HCT116 (cell line): ENCODE data around the gene SEBOX. TPM values are rescaled to one million over a fixed set of nuclear protein-coding genes. Genes with fewer than 3 reads are reported as not detected.

Experiments
- ATAC-seq: fragments of 200-7000 bp; cut with Tn5 transposase; 2 replicates; pipeline ENCODE4 v1.9.1; 2020; ENCODE audit warnings: mild to moderate bottlenecking, moderate library complexity
- BruUV-seq: library from RNA; stranded (reverse); fragments of 400-500 nt; replicated peaks from 2 replicates; lab custom pipeline; 2021; lab: Mats Ljungman, UMichigan
- CTCF ChIA-PET: fragments of 300-600 bp; sonication (Branson Sonifier 250); formaldehyde crosslinking; loops from one replicate; lab custom pipeline; 2021; ENCODE audit warnings: antibody characterized with exemption; lab: Charles Lee
- POLR2A ChIA-PET: fragments of 300-600, 350-600 bp; sonication (Branson Sonifier 250); formaldehyde crosslinking; loops from one replicate; lab custom pipeline; 2021; ENCODE audit warnings: antibody characterized with exemption; lab: Charles Lee
- RAD21 ChIA-PET, 2 experiments: fragments of 300-600 bp; sonication (Branson Sonifier 250); formaldehyde crosslinking; loops; one replicate each; lab custom pipeline; 2023; ENCODE audit warnings: low total read pairs in 2 of 2; ENCODE audit not compliant: uncharacterized antibody in 2 of 2, unreplicated experiment in 2 of 2, low non-redundant PET in 1 of 2; lab: Charles Lee
- DNase-seq: peaks from one replicate; pipeline ENCODE4 v3.0.0-alpha.2; 2010; ENCODE audit warnings: low read depth, low spot score
- H2AFZ ChIP-seq: fragments of 200-600 bp; shearing (Covaris generic), sonication (generic); 2 replicates; pipeline ENCODE4 v1.6.1; 2017; ENCODE audit warnings: low read depth, mixed run types, mixed read lengths, antibody characterized with exemption, low read length; ENCODE audit not compliant: poor library complexity, severe bottlenecking
- H3K27ac ChIP-seq: 2 replicates; pipeline ENCODE4 v1.5.1; 2012; ENCODE audit warnings: low read depth, low read length
- H3K27me3 ChIP-seq: fragments of 200-600 bp; sonication (generic); 2 replicates; pipeline ENCODE4 v1.6.1; 2016; ENCODE audit warnings: mixed run types, low read length, mixed read lengths; ENCODE audit not compliant: insufficient read depth
- H3K36me3 ChIP-seq, 2 experiments: fragments of 200-500 bp in 1 of 2; fragments of 200-600 bp in 1 of 2; sonication (Bioruptor generic) in 1 of 2; sonication (generic) in 1 of 2; 2 replicates each; pipeline versions ENCODE4 v1.5.1 to v1.6.1; 2014 to 2016; ENCODE audit warnings: low read length in 2 of 2, inconsistent platforms in 1 of 2, mixed read lengths in 1 of 2, mixed run types in 1 of 2; ENCODE audit not compliant: insufficient read depth in 2 of 2, control insufficient read depth in 1 of 2
- H3K4me1 ChIP-seq, 2 experiments: fragments of 200-600 bp in 1 of 2; sonication (generic) in 1 of 2; 2 replicates each; pipeline versions ENCODE4 v1.5.1 to v1.6.1; 2012 to 2017; ENCODE audit warnings: low read length in 2 of 2, inconsistent platforms in 1 of 2, mild to moderate bottlenecking in 1 of 2, mixed read lengths in 1 of 2, mixed run types in 1 of 2, moderate library complexity in 1 of 2; ENCODE audit not compliant: insufficient read depth in 2 of 2, control insufficient read depth in 1 of 2
- H3K4me2 ChIP-seq: fragments of 200-600 bp; sonication (generic); 2 replicates; pipeline ENCODE4 v1.6.1; 2017; ENCODE audit warnings: mixed run types, low read length, mixed read lengths
- H3K4me3 ChIP-seq, 2 experiments: fragments of 200-600 bp in 1 of 2; sonication (generic) in 1 of 2; replicated peaks in 1 of 2; 2 replicates each; pipeline ENCODE4 v1.5.1; 2011 to 2016; ENCODE audit warnings: low read length in 2 of 2, control low read depth in 1 of 2, low read depth in 1 of 2, mild to moderate bottlenecking in 1 of 2, mixed read lengths in 1 of 2, mixed run types in 1 of 2
- H3K79me2 ChIP-seq: fragments of 200-600 bp; sonication (generic); 2 replicates; pipeline ENCODE4 v1.6.1; 2017; ENCODE audit warnings: mild to moderate bottlenecking, mixed run types, low read length, moderate library complexity, mixed read lengths; ENCODE audit not compliant: insufficient read depth
- H3K9ac ChIP-seq: fragments of 200-600 bp; sonication (generic); 2 replicates; pipeline ENCODE4 v1.6.1; 2016; ENCODE audit warnings: low read length, mixed read lengths
- H3K9me2 ChIP-seq: fragments of 200-600 bp; sonication (generic), shearing (Covaris generic); 2 replicates; pipeline ENCODE4 v1.6.1; 2017; ENCODE audit warnings: mixed run types, mild to moderate bottlenecking, moderate library complexity; ENCODE audit not compliant: insufficient read depth
- H3K9me3 ChIP-seq, 2 experiments: fragments of 200-500 bp in 1 of 2; fragments of 200-600 bp in 1 of 2; sonication (Bioruptor generic) in 1 of 2; sonication (generic) in 1 of 2; 2 replicates each; pipeline ENCODE4 v1.6.1; 2014 to 2017; ENCODE audit warnings: low read length in 2 of 2, mixed read lengths in 2 of 2, inconsistent platforms in 1 of 2, low read depth in 1 of 2, mild to moderate bottlenecking in 1 of 2, mixed run types in 1 of 2, moderate library complexity in 1 of 2; ENCODE audit not compliant: control insufficient read depth in 1 of 2, insufficient read depth in 1 of 2
- H4K20me1 ChIP-seq: fragments of 200-600 bp; sonication (generic), shearing (Covaris generic); 2 replicates; pipeline ENCODE4 v1.6.1; 2017; ENCODE audit warnings: mixed run types, mild to moderate bottlenecking, moderate library complexity; ENCODE audit not compliant: insufficient read depth
- CBX3 ChIP-seq: IDR thresholded peaks from 2 replicates; pipeline ENCODE4 v1.6.1; 2012; ENCODE audit warnings: low read depth
- CEBPB ChIP-seq: IDR thresholded peaks from 2 replicates; pipeline ENCODE4 v1.6.1; 2012; ENCODE audit warnings: low read depth
- EGR1 ChIP-seq: IDR thresholded peaks from 2 replicates; pipeline ENCODE4 v1.6.1; 2012; ENCODE audit warnings: low read depth
- EZH2 ChIP-seq: fragments of 200-600 bp; sonication (generic); IDR thresholded peaks from 2 replicates; pipeline ENCODE4 v1.6.1; 2017; ENCODE audit warnings: antibody characterized with exemption, mixed run types
- JUND ChIP-seq: IDR thresholded peaks from 2 replicates; pipeline ENCODE4 v1.6.1; 2012
- POLR2A ChIP-seq: IDR thresholded peaks from 2 replicates; pipeline ENCODE4 v1.7.0; 2011; ENCODE audit warnings: borderline replicate concordance; ENCODE audit not compliant: insufficient read depth, insufficient read length; ENCODE audit errors: extremely low read depth
- RAD21 ChIP-seq: IDR thresholded peaks from 2 replicates; pipeline ENCODE4 v1.6.1; 2012; ENCODE audit warnings: low read depth, mild to moderate bottlenecking
- SP1 ChIP-seq: IDR thresholded peaks from 2 replicates; pipeline ENCODE4 v1.6.1; 2012; ENCODE audit warnings: low read depth
- SRF ChIP-seq: IDR thresholded peaks from 2 replicates; pipeline ENCODE4 v1.6.1; 2012; ENCODE audit warnings: low read depth
- TCF7L2 ChIP-seq: IDR thresholded peaks from 2 replicates; pipeline ENCODE4 v1.7.0; 2011; ENCODE audit warnings: borderline replicate concordance, inconsistent platforms; ENCODE audit not compliant: insufficient read depth, insufficient read length; ENCODE audit errors: extremely low read depth
- ZFX ChIP-seq: fragments of 450-650 bp; IDR thresholded peaks from 2 replicates; pipeline ENCODE4 v1.6.1; 2017
- intact Hi-C: fragments of 100-400 bp; cut with micrococcal nuclease; formaldehyde crosslinking; loops from 2 replicates; pipeline ENCODE4 v1.10.0; 2022
- total RNA-seq: library from RNA; stranded (reverse); gene quantifications from one replicate; pipeline ENCODE4 v1.2.1, GENCODE V29; 2021; ENCODE audit not compliant: unreplicated experiment
- TF ChIP-seq, protein P1 (sequence below), 3 experiments: fragments of 200-600 bp in 1 of 3; sonication (generic) in 1 of 3; IDR thresholded peaks in 2 of 3; conservative IDR thresholded peaks in 1 of 3; 2 replicates each; pipeline ENCODE4 v1.5.1; 2012 to 2017; ENCODE audit warnings: low read depth in 2 of 3, low read length in 2 of 3, antibody characterized with exemption in 1 of 3, borderline replicate concordance in 1 of 3, control low read depth in 1 of 3, mild to moderate bottlenecking in 1 of 3, mixed read lengths in 1 of 3, mixed run types in 1 of 3, moderate library complexity in 1 of 3; ENCODE audit not compliant: insufficient read depth in 1 of 3
- TF ChIP-seq, protein P2 (sequence below): IDR thresholded peaks from 2 replicates; pipeline ENCODE4 v1.6.1; 2012

The SEBOX gene
- total RNA-seq, 1 experiment from 2014 or later, result not detected

DNA sequence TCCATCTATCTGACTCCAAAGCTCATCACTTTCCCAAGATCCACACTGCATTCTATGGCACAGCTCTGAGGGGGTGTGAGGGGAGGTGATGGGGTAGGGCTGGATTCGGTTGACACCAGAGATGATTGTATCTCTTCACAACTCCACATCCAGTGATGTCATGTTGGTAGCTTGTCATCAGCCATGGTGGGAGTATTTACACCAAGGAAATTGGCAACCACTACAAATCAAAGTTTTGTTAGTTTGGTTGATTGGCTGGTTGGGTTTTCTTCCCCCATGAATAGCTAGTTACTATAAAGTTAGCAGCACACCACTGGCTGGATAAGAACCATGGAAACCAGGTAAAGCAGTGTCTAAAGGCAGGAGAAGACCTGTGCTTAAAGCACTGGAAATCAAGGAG lies 26.0 kb upstream of the SEBOX start:
- RAD21 ChIA-PET, result no interaction called here
- no peaks in the 10 kb centered on the region for H3K9me3 ChIP-seq
- POLR2A ChIA-PET, result no interaction called here
- H2AFZ ChIP-seq, result no peak overlapping the region
- H3K36me3 ChIP-seq, result no peaks in the 10 kb centered on the region
- no peak for DNase-seq
- no peaks in the 10 kb centered on the region for H4K20me1 ChIP-seq
- H3K27me3 ChIP-seq, result no peaks in the 10 kb centered on the region
- H3K4me2 ChIP-seq, result no peak overlapping the region
- H3K9ac ChIP-seq, result no peak overlapping the region
- no peak for ATAC-seq
- no peak overlapping the region for H3K4me3 ChIP-seq
- H3K27ac ChIP-seq, result no peak overlapping the region
- TF ChIP-seq CBX3 (no peak), JUND (no peak), SP1 (no peak), POLR2A (no peak), SRF (no peak), CEBPB (no peak), RAD21 (no peak), TCF7L2 (no peak), EZH2 (no peak), EGR1 (no peak), ZFX (no peak)
- TF ChIP-seq, protein P1, sequence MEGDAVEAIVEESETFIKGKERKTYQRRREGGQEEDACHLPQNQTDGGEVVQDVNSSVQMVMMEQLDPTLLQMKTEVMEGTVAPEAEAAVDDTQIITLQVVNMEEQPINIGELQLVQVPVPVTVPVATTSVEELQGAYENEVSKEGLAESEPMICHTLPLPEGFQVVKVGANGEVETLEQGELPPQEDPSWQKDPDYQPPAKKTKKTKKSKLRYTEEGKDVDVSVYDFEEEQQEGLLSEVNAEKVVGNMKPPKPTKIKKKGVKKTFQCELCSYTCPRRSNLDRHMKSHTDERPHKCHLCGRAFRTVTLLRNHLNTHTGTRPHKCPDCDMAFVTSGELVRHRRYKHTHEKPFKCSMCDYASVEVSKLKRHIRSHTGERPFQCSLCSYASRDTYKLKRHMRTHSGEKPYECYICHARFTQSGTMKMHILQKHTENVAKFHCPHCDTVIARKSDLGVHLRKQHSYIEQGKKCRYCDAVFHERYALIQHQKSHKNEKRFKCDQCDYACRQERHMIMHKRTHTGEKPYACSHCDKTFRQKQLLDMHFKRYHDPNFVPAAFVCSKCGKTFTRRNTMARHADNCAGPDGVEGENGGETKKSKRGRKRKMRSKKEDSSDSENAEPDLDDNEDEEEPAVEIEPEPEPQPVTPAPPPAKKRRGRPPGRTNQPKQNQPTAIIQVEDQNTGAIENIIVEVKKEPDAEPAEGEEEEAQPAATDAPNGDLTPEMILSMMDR (IDR thresholded peaks at IDR 0.05 in 2 of 3, conservative IDR thresholded peaks at IDR 0.05 in 1 of 3; ENCODE audit: borderline replicate concordance in 1 of 3, insufficient read depth in 1 of 3, low read depth in 2 of 3, low read length in 2 of 3), result no peak
- TF ChIP-seq, protein P2, sequence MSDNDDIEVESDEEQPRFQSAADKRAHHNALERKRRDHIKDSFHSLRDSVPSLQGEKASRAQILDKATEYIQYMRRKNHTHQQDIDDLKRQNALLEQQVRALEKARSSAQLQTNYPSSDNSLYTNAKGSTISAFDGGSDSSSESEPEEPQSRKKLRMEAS, result no peak
- no TSS peak for BruUV-seq
- no peaks in the 10 kb centered on the region for H3K79me2 ChIP-seq
- CTCF ChIA-PET, result no interaction called here
- H3K4me1 ChIP-seq, result no peaks in the 10 kb centered on the region
- intact Hi-C loops, result no loop called here
- no peaks in the 10 kb centered on the region for H3K9me2 ChIP-seq
